ENCODE measurements around the gene RSPH3.

Gene RSPH3

DNA sequence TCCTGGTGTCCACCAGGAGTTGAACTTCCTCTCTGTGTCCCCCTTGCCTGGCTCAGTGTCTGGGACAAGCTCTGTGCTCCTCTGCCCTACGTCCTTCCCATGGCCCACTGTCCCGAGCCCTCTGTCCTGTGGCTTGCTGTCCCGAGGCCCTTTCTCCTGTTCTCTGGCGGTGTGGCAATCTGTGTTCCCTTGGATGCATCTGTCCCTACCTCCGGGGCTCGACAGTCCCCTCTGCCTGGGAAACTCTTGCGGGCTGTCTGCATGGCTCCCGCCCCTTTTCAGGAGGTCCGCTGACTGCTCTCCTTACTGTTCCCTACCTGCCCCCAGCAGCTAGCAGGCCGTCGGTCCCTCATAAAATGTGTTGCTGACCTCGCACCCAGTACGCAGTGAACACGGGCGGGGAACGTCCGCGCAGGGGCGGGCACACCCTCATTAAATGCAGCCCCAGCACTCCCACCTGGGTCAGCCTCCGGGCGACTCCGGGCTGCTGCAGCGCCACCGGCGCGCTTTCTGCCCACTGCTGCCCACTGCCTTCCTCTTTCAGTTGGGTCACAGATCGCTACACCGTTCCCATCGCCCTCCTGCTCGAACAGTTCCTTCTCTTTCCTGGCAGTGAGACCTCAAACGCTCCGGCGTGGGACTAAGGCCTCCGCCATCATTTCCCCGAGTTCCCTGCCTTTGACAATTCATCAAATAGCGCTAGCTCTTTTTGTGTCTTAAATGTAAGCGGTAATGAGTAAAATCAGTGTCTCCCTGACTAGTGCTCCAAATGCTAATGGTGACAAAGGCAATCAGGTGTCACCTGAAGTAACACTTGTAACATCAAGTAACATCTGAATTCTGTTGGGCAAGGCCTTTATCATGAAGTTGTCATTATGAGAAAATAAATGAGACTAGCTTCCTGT lies 60.5 kb downstream of the RSPH3 start:
- in situ Hi-C loops (cut with HindIII; ENCODE audit: low sequenced_read_pairs): no loop called here

- in situ Hi-C loops (cut with HindIII; ENCODE audit: low sequenced_read_pairs): no loop called here
Measured at GRCh38 chr6:158938811-158939254, 61.2 kb downstream of the RSPH3 start.

DNA sequence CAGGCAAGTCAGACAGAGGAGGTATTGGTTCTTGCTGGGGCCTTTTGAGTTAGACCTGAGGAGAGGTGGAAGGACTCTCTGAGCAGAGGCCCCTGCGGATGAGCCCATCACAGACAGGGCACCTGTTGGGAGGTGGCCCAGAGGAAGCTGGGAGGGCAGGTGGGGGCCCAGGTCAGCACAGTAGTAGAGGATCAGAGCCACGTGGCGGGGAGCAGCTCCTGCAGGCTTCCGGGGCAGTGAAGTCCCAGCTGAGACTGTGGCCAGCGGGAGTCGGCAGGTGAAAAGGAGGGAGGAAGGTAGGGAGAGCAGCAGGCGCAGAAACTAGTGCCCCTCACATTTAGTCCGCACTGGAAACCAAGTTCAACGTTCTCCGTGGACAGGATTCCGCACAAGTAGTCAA lies 61.8 kb downstream of the RSPH3 start:
- in situ Hi-C loops (cut with HindIII; ENCODE audit: low sequenced_read_pairs): no loop called here

DNA sequence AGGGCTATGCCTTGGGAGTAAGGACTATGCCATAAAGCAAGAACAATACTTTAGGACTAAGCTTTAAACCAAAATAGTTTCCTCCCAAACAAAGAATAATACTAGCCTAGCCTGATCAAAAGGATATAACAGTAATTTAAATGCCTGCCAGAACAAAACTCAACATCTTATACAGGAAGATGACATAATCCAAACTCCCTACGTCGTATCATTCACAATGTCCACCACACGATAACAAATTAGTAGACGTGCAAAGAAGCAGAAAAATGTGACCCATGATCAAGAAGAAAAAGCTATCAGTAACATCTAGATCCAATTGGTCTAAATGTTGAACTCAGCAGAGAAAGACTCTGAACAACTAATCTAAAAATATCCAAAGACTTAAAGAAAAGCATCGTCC lies 65.8 kb downstream of the RSPH3 start:
- in situ Hi-C loops (cut with HindIII; ENCODE audit: low sequenced_read_pairs): no loop called here

- in situ Hi-C loops (cut with HindIII; ENCODE audit: low sequenced_read_pairs): no loop called here
Measured at GRCh38 chr6:158933079-158933595, 66.9 kb downstream of the RSPH3 start.

- in situ Hi-C loops (cut with HindIII; ENCODE audit: low sequenced_read_pairs): no loop called here
Measured at GRCh38 chr6:158928068-158928467, 71.9 kb downstream of the RSPH3 start.

DNA sequence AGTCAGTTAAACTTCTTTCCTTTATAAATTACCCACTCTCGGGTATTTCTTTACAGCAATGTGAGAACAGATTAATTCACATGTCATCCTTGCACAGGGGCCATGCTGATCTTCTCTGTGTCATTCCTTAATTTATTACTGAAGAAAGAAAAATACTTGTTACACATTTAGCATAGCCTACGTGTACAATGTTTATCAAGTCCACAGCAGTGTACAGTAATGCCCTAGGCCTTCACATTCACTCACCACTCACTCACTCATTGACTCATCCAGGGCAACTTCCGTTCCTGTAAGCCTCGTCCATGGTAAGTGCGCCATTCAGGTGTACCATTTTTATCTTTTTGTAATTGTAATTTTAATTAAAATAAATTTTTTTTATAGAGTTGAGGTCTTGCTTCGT lies 73.6 kb downstream of the RSPH3 start:
- in situ Hi-C loops (cut with HindIII; ENCODE audit: low sequenced_read_pairs): no loop called here

DNA sequence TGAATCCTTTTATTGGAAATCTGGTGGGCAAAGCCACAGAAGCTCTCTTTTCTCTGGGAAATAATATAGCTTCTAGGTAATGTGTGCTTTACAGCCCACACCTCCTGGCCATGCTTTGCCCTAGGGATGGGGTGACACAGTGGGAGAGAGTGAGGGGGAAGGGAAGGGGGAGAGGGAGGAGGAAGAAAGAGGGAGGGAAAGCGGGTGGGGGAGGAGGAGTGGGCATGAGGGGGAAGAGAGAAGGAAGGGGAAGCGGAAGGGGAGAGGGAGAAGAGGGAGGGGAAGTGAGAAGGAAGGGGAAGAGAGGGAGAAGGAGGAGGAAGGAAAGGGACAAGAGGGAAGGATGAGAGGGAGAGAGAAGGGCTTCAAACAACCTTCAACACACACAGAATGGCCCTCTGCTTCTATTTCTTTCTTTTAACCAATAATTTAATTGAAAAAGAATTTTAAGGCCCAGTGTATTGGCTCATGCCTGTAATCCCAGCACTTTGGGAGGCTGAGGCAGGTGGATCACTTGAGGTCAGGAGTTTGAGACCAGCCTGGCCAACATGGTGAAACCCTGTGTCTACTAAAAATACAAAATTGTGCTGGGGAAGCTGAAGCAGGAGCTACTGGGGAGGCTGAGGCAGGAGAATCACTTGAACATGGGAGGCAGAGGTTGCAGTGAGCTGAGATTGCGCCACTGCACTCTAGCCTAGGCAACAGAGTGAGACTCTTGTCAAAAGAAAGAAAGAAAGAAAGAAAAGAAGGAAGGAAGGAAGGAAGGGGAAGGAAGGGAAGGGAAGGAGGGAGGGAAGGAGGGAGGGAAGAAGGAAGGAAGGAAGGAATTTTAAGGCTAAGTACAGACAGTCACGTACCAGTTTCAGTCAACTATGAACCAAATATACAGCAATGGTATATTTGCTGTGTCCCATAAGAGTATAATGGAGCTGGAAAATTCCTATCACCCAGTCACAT lies 75.2 kb downstream of the RSPH3 start:
- in situ Hi-C loops (cut with HindIII; ENCODE audit: low sequenced_read_pairs): no loop called here

GRCh38 chr6:158923805-158924498 lies 76.0 kb downstream of the RSPH3 start:
- in situ Hi-C loops (cut with HindIII; ENCODE audit: low sequenced_read_pairs): no loop called here
